ENCODE data around the gene AGO3.
A peak's percentile ranks its signal among the peaks of the same experiment; 100 is the strongest.

AGO3 gene

GRCh38 chr1:36089393-36090121 lies 158.7 kb downstream of the AGO3 start:
- H3K4me3 ChIP-seq (ENCODE audit: low read length): peak overlapping the region; percentile 86
- no peak for DNase-seq (ENCODE audit: low read depth)
- TF ChIP-seq CTCF (conservative IDR thresholded peaks at IDR 0.05; ENCODE audit: low read depth, low read length): no peak

DNA sequence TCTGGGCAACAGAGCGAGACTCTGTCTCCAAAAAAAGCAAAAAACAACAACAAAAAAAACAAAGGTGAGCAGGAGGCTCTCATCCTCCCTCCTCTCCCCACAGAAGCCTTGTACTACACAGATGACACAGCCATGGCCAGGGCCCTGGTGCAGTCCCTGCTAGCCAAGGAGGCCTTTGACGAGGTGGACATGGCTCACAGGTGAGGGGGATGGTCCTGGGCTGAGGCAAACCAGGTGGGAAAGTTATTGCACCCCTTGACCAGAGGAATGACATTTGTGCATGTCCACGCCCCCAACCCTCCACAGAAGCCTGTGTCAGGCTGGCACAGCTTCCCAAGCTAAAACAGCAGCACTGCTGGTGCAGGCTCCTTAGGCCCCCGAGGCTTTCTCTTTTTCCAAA lies 160.2 kb downstream of the AGO3 start:
- H3K4me3 ChIP-seq (ENCODE audit: low read length): no peak overlapping the region
- no peak for TF ChIP-seq CTCF (conservative IDR thresholded peaks at IDR 0.05; ENCODE audit: low read depth, low read length)
- no peak for DNase-seq (ENCODE audit: low read depth)

DNA sequence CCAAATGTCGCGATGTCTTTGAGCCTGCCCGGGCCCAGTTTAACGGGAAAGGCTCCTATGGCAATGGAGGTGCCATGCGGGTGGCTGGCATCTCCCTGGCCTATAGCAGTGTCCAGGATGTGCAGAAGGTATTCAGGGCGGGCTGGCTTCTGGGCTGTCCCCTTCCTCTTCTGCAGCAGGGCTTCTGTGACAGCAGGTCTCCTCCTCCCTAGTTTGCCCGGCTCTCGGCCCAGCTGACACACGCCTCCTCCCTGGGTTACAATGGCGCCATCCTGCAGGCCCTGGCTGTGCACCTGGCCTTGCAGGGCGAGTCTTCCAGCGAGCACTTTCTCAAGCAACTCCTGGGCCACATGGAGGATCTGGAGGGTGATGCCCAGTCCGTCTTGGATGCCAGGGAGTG lies 160.8 kb downstream of the AGO3 start:
- DNase-seq (ENCODE audit: low read depth): no peak
- no peak for TF ChIP-seq CTCF (conservative IDR thresholded peaks at IDR 0.05; ENCODE audit: low read depth, low read length)
- H3K4me3 ChIP-seq (ENCODE audit: low read length): no peak overlapping the region

GRCh38 chr1:36092166-36092797 lies 161.4 kb downstream of the AGO3 start:
- DNase-seq (ENCODE audit: low read depth): no peak
- TF ChIP-seq CTCF (conservative IDR thresholded peaks at IDR 0.05; ENCODE audit: low read depth, low read length): no peak
- no peak overlapping the region for H3K4me3 ChIP-seq (ENCODE audit: low read length)

DNA sequence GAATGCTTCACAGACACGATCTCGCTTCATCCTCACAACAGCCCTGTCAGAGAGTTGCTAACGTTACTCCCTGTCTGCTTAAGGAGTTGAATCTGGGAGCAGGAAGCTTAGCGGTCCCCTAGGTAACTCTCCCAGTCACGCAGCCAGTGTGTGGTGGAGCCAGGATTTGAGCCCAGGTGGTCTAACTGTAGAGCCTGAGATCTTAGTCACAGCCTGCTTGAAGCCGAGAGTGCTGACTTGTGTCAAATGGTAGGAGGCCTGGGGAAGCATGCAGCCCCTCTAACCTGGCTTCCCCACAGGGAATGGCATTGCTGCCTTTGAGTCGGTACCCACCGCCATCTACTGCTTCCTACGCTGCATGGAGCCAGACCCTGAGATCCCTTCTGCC lies 161.9 kb downstream of the AGO3 start:
- no peak for DNase-seq (ENCODE audit: low read depth)
- TF ChIP-seq CTCF (conservative IDR thresholded peaks at IDR 0.05; ENCODE audit: low read depth, low read length): no peak
- H3K4me3 ChIP-seq (ENCODE audit: low read length): no peak overlapping the region

GRCh38 chr1:36093226-36093625 lies 162.3 kb downstream of the AGO3 start:
- DNase-seq (ENCODE audit: low read depth): no peak

More at GRCh38 chr1:36093226-36093625, 162.3 kb downstream of the AGO3 start:
- TF ChIP-seq CTCF (conservative IDR thresholded peaks at IDR 0.05; ENCODE audit: low read depth, low read length): no peak
- H3K4me3 ChIP-seq (ENCODE audit: low read length): no peak overlapping the region

Measured in retinal pigment epithelial cell (primary cell).